ENCODE results near the gene MN1.

Gene MN1

DNA sequence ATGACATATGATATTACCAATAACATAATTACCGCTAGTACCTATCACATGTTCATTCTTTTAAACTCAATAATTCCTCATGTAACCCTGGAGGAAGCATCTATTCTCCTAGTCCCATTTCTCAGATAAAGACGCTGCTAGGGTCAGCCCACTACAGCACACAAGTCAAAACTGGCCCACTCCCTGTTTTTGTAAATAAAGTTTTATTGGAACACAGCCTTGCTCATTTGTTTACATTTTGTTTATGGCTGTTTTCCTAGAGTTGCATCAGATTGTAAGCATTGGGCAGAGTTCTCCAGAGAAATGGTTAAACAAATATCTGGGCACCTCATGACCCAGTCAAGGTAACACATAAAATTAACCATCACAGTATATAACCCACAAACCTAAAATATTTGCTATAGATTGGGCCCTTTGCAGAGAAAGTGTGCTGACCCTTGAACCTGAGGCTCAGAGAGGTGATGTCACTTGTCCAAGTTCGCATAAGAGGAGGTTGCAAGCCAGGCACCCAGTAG lies 36.8 kb downstream of the MN1 start:
- TF ChIP-seq, protein P1, sequence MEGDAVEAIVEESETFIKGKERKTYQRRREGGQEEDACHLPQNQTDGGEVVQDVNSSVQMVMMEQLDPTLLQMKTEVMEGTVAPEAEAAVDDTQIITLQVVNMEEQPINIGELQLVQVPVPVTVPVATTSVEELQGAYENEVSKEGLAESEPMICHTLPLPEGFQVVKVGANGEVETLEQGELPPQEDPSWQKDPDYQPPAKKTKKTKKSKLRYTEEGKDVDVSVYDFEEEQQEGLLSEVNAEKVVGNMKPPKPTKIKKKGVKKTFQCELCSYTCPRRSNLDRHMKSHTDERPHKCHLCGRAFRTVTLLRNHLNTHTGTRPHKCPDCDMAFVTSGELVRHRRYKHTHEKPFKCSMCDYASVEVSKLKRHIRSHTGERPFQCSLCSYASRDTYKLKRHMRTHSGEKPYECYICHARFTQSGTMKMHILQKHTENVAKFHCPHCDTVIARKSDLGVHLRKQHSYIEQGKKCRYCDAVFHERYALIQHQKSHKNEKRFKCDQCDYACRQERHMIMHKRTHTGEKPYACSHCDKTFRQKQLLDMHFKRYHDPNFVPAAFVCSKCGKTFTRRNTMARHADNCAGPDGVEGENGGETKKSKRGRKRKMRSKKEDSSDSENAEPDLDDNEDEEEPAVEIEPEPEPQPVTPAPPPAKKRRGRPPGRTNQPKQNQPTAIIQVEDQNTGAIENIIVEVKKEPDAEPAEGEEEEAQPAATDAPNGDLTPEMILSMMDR (conservative IDR thresholded peaks at IDR 0.05) = no peak
- no peak overlapping the region for H3K27ac ChIP-seq

DNA sequence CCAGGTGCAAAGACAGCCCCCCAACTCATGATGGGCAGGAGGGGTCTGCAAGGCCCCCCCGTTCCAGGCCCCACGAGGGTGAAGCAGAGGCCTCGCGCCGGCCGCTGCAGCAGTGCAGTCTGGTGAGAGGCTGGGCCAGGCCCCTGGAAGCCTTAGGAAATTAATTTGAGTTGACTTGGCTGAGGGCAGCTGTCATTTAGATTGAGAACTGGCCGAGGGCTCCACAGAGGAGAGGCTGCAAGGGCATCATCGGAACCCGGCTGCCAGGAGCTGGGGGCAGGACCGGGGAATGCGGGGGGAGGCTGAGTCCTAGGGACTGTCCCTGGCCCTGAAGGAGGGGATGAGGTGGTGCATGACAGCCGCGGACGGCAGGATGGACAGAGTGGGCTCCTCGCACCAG lies 39.9 kb downstream of the MN1 start:
- no peak overlapping the region for H3K27ac ChIP-seq
- TF ChIP-seq, protein P1 (conservative IDR thresholded peaks at IDR 0.05) = no peak

DNA sequence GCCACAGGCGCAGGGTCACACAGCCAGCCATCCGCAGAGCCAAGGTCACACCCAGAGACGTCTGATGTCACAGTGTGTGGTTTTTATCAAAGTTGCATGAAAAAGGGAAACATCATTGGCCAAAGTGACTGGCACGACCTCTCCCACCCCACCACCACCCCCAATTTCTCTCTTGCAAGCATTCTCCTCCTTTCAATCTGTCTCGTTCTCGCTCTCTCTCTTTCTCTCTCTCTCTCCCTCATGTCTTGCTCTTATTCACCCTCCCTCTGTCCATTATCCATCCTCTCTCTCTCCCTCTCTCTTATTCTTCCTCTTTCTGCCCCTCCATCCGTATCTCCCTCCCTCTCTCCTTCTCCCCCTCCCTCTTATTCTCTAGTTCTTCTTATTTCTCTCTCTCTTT lies 40.6 kb downstream of the MN1 start:
- no peak overlapping the region for H3K27ac ChIP-seq
- TF ChIP-seq, protein P1 (conservative IDR thresholded peaks at IDR 0.05) = no peak

DNA sequence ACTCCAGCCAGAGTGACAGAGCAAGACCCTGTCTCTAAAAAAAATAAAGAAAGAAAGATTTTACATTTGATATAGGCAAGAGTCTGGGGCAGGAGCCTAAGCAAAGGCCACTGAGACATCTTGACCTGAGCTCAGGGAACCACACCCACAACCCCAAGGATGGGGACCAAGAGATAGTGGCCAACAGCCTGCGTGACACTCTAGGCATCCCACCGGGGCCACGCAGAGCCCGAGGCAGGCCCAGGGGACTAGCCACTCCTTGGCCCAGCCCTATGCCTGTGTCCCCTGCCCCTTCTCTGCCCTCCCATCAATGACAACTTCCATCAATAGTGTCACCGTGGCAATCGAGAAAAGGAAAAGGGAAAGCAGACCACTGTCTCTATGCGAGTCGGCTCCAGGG lies 41.1 kb downstream of the MN1 start:
- no peak overlapping the region for H3K27ac ChIP-seq
- TF ChIP-seq, protein P1 (conservative IDR thresholded peaks at IDR 0.05) = no peak

DNA sequence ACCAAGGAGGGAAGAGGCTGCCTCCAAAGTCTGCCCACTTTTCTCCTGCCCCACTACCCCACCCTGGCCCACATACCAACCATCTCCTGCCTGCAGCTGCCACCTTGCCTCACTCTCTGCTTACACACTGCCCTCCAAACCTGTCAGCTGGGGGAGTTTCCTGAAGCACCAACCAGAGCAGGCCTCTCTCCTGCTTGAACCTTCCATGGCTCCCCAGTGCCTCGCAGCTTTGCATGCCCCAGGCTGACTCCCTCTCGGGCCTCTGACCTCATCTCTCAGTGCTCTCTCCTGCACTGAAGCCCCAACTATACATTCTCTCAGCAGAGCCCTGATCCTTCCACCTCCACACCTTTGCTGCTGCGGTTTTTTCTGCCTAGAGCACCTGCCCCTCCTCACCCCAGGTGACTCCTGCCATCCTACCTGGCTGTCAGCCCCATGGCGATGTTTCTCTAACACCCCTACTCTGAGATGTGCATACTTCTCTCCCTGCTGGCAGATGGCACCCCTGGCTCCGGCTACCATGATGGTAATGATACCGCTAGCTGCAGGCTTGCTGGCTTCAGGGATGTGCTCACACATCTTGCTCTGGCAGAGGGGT lies 43.5 kb downstream of the MN1 start:
- TF ChIP-seq, protein P1 (conservative IDR thresholded peaks at IDR 0.05) = no peak
- no peak overlapping the region for H3K27ac ChIP-seq

DNA sequence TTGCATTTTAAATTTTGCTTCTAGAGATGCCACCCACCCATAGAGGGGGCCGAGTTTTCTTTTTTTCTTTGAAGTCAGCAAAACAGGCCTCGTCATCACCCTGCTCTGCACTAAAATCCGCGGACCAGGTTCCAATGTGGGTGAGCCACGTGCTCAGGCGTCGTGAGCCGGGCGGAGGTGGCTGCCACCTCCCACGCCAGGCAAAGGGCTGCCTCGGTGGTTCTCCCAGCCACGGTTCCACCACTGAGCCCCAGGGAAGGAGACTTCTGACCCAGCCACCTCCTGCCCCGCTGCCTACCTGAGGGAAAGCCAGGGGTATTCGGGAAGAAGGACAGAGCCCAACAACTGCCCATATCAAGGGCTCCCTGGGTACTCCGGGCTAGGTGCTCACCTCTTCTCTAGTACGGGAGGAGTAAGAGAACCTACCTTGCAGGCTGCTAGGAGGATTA lies 45.3 kb downstream of the MN1 start:
- H3K27ac ChIP-seq = no peak overlapping the region
- TF ChIP-seq, protein P1 (conservative IDR thresholded peaks at IDR 0.05) = no peak

DNA sequence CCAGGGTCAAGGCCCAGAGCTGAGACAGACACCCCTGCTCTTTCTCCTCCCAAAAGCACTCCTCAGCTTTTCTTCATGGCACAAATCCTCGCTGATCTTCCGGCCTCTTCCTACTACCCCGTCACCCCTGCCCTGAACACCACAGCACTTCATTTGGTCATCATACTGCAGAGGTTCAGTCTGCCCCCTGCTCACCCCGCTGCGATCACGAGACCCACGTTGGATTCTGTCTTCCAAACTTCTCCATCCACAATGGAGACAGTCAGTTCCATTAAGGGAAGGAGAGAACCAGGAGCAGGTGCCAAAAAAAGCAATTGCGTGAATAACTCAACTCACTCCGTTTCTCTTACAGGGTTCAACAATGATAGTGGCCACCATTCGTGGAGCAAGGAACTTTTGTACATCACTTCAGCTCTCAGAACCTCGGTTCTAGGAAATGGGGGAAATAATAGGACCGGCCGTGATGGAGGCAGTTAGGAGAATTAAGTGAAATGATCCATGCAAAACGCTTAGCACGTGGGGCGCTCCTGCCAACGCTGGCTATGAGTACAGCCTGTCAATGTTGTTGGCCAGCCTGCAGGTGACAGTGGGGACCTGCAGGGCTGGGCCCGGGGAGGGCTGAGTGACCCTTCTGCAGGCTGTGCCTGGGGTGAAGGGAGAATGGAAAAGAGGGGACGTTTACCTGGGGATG lies 45.9 kb downstream of the MN1 start:
- H3K27ac ChIP-seq = no peak overlapping the region
- TF ChIP-seq, protein P1 (conservative IDR thresholded peaks at IDR 0.05) = no peak

Measured in VCaP (cell line).